Measurements from ENCODE around the gene FOXK2. TPM values are rescaled to one million over a fixed set of nuclear protein-coding genes. Genes with fewer than 3 reads are reported as not detected.

Gene FOXK2
- total RNA-seq, 4 donors from 2014 or later = 70.7 to 109 (median 85.0) TPM

DNA sequence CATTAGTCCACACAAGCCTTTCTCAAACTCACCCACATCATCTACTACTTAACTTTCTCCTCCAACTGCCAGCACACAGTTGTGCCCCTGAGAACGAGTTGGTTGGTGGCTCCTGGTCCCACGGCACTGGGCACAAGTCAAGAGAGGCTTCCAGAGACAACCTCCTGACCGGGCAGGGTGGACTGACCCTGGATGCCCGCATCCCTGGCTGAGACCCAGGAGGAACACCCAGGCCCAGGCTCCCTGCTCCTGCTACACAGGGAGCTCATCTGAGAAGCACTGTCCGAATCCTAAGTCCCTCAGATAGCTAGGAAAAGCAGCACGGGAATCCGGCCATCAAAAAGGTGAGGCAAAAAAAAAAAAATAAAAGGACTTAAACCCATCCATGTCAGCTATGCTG, 99.7 kb downstream of the FOXK2 start:
- Histone ChIP-seq H3K27me3 (no peaks in the 10 kb centered on the region), H3K27ac (no peak overlapping the region), H3K36me3 (peaks cover 0 to 84% of the 10 kb centered on the region in 2 donors), H3K4me1 (no peaks in the 10 kb centered on the region), H3K4me3 (no peak overlapping the region), H3K9me3 (no peaks in the 10 kb centered on the region)
- intact Hi-C loops (cut with DNase I; ENCODE audit: low total_unique reads) (no loop called here), in situ Hi-C loops (cut with MboI; ENCODE audit: low sequenced_read_pairs in 4 of 4) (no loop called here)
- no peak for ATAC-seq
- no peak for TF ChIP-seq POLR2A (IDR thresholded peaks at IDR 0.05)
- TF ChIP-seq, protein P1, sequence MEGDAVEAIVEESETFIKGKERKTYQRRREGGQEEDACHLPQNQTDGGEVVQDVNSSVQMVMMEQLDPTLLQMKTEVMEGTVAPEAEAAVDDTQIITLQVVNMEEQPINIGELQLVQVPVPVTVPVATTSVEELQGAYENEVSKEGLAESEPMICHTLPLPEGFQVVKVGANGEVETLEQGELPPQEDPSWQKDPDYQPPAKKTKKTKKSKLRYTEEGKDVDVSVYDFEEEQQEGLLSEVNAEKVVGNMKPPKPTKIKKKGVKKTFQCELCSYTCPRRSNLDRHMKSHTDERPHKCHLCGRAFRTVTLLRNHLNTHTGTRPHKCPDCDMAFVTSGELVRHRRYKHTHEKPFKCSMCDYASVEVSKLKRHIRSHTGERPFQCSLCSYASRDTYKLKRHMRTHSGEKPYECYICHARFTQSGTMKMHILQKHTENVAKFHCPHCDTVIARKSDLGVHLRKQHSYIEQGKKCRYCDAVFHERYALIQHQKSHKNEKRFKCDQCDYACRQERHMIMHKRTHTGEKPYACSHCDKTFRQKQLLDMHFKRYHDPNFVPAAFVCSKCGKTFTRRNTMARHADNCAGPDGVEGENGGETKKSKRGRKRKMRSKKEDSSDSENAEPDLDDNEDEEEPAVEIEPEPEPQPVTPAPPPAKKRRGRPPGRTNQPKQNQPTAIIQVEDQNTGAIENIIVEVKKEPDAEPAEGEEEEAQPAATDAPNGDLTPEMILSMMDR (IDR thresholded peaks at IDR 0.05 in 4 of 5, conservative IDR thresholded peaks at IDR 0.05 in 1 of 5) = no peak
- DNase-seq = no peak

DNA sequence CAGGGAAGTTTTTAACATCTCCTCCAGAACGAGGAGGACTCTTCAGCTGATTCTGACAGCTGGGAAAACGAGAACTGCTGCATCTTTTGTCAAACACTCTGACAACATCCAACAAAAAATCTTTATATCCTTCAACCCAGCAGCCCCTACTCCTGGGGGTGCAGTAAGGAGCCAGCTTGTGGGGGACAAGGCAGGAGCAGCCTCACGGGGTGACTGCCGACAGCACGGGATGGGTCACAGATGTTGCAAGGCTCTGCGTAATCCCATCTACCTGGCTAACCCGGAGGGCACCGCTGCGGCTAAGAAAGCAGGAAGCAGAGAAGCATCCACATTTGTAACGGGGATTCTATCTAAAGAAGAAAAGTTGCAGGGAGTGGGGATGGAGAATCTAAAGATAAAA, 100.1 kb downstream of the FOXK2 start:
- Histone ChIP-seq H3K4me1 (no peaks in the 10 kb centered on the region), H3K27ac (no peak overlapping the region), H3K9me3 (no peaks in the 10 kb centered on the region), H3K4me3 (no peak overlapping the region), H3K36me3 (peaks cover 0 to 86% of the 10 kb centered on the region in 2 donors), H3K27me3 (no peaks in the 10 kb centered on the region)
- TF ChIP-seq, protein P1 (IDR thresholded peaks at IDR 0.05 in 4 of 5, conservative IDR thresholded peaks at IDR 0.05 in 1 of 5) = no peak
- TF ChIP-seq POLR2A (IDR thresholded peaks at IDR 0.05) = no peak
- in situ Hi-C loops (cut with MboI; ENCODE audit: low sequenced_read_pairs in 4 of 4) (no loop called here), intact Hi-C loops (cut with DNase I; ENCODE audit: low total_unique reads) (no loop called here)
- DNase-seq = no peak
- ATAC-seq = no peak

DNA sequence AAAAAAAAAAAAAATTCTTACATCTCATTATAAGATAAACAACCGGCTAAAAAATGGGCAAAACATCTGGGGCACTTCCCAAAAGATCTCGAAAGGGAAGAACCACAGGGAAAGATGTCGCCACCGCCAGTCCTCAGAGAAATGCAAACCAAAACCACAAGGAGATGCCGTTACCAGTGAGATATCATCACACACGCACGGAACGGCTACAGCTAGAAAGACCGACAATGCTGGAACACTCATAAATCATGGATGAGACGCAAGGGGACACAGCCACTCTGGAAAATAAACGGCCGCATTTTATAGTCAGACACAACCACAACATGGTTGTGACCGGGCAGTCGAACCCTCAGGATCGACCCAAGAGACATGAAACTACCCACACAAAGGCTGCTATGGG, 104.2 kb downstream of the FOXK2 start:
- DNase-seq = no peak
- no peaks in the 10 kb centered on the region for H3K4me1 ChIP-seq
- H3K4me3 ChIP-seq = no peak overlapping the region
- H3K27ac ChIP-seq = no peak overlapping the region
- H3K27me3 ChIP-seq = no peaks in the 10 kb centered on the region
- no peak for ATAC-seq
- H3K9me3 ChIP-seq = no peaks in the 10 kb centered on the region
- in situ Hi-C loops (cut with MboI; ENCODE audit: low sequenced_read_pairs in 4 of 4) = no loop called here
- TF ChIP-seq POLR2A (IDR thresholded peaks at IDR 0.05) = no peak
- TF ChIP-seq, protein P1 (IDR thresholded peaks at IDR 0.05 in 4 of 5, conservative IDR thresholded peaks at IDR 0.05 in 1 of 5) = no peak
- intact Hi-C loops (cut with DNase I; ENCODE audit: low total_unique reads) = no loop called here
- H3K36me3 ChIP-seq = peaks cover 0 to 79% of the 10 kb centered on the region in 2 donors

DNA sequence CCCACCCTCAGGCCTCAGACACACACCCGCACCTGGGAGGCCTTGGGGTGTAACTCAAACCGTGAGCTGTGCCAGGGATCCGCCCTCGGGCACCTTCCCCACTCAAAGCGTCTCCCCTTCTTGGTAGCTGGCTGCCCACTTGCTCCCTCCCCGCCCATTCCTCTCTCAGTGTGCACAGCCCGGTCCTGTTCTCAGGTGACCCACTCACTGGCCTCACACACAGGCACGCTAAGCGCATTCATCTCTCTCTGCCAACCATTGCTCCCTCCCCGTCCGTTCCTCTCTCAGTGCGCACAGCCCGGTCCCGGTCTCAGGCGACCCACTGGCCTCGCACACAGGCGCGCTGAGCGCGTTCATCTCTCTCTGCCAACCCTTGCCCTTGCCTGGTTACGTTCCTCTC, 107.9 kb downstream of the FOXK2 start:
- TF ChIP-seq POLR2A (IDR thresholded peaks at IDR 0.05) = no peak
- TF ChIP-seq, protein P1 (IDR thresholded peaks at IDR 0.05 in 4 of 5, conservative IDR thresholded peaks at IDR 0.05 in 1 of 5) = no peak
- H3K27me3 ChIP-seq = no peaks in the 10 kb centered on the region
- no peak overlapping the region for H3K27ac ChIP-seq
- peaks cover 0 to 49% of the 10 kb centered on the region in 2 donors for H3K36me3 ChIP-seq
- DNase-seq = no peak
- intact Hi-C loops (cut with DNase I; ENCODE audit: low total_unique reads) (no loop called here), in situ Hi-C loops (cut with MboI; ENCODE audit: low sequenced_read_pairs in 4 of 4) (no loop called here)
- H3K4me1 ChIP-seq = peaks cover 0 to 3% of the 10 kb centered on the region in 2 donors
- no peak for ATAC-seq
- H3K4me3 ChIP-seq = no peak overlapping the region
- no peaks in the 10 kb centered on the region for H3K9me3 ChIP-seq

DNA sequence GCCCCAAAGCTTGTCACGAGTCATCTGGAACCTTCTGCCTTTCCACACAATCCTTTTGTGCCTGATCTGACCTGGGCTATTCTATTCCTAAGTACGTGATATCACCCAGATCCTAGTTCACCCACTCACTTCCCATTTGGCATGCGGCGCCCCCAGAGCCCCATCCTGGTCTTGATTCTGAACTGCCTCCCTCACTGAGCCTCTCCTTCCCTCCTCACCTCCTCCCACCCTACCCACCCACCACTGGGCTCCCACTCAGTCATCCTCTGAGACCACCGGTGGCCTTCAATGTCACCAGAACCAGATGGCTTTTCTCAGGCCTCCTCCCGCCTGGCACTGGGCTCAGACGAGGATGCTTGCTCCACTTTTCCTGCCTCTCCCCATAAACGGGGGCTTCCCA, 110.2 kb downstream of the FOXK2 start:
- DNase-seq = no peak
- in situ Hi-C loops (cut with MboI; ENCODE audit: low sequenced_read_pairs in 4 of 4) = no loop called here
- Histone ChIP-seq H3K36me3 (peaks cover 0 to 45% of the 10 kb centered on the region in 2 donors), H3K4me3 (no peak overlapping the region), H3K27me3 (no peaks in the 10 kb centered on the region), H3K27ac (no peak overlapping the region), H3K9me3 (no peaks in the 10 kb centered on the region), H3K4me1 (peaks cover 0 to 3% of the 10 kb centered on the region in 2 donors)
- TF ChIP-seq, protein P1 (IDR thresholded peaks at IDR 0.05 in 4 of 5, conservative IDR thresholded peaks at IDR 0.05 in 1 of 5) = no peak
- TF ChIP-seq POLR2A (IDR thresholded peaks at IDR 0.05) = no peak
- ATAC-seq = no peak
- intact Hi-C loops (cut with DNase I; ENCODE audit: low total_unique reads) = no loop called here

Data from gastrocnemius medialis (tissue), 4 donors.